ENCODE data around the gene CD2. TPM values are rescaled to one million over a fixed set of nuclear protein-coding genes. Genes with fewer than 3 reads are reported as not detected.

Gene CD2
- total and polyA plus RNA-seq, 2 donors (not counting 3 experiments of a cell fraction or from before 2014, with no cell fraction given) = not detected

- ChIA-PET CTCF (interaction anchor here (1.0 to 3.1 kb wide), 2 partner anchors 17 to 125 kb away, joined by 3 to 12 read pairs; no protein-coding TSS in a partner anchor), POLR2A (no interaction called here)
- Histone ChIP-seq H3K9ac (replicated peaks; ENCODE audit: extremely low read depth, insufficient read depth, low read length) (no peak overlapping the region), H3K4me2 (ENCODE audit: insufficient read depth, low read length) (peak overlapping the region; percentile 17), H2AFZ (ENCODE audit: low read depth, low read length) (peak overlapping the region; percentile 29), H4K20me1 (replicated peaks; ENCODE audit: control insufficient read depth, extremely low read depth, insufficient read depth, low read length) (no peaks in the 10 kb centered on the region), H3K36me3 (ENCODE audit: control insufficient read depth in 2 of 2, extremely low read depth in 1 of 2, insufficient read depth in 2 of 2, low read length in 2 of 2) (no peaks in the 10 kb centered on the region), H3K9me1 (replicated peaks; ENCODE audit: control insufficient read depth, extremely low read depth, insufficient read depth, low read length) (no peaks in the 10 kb centered on the region), H3K9me3 (replicated peaks; ENCODE audit: control insufficient read depth, insufficient read depth, low read length) (no peaks in the 10 kb centered on the region), H3K27me3 (ENCODE audit: control insufficient read depth in 2 of 2, insufficient read depth in 2 of 2, low read length in 2 of 2) (no peaks in the 10 kb centered on the region), H3K4me3 (replicated peaks in 1 of 3; ENCODE audit: insufficient read depth in 1 of 3, low read depth in 1 of 3, low read length in 3 of 3) (no peak overlapping the region), H3K4me1 (ENCODE audit: control insufficient read depth, extremely low read depth, insufficient read depth, low read length) (peaks cover 8% of the 10 kb centered on the region), H3K79me2 (ENCODE audit: control insufficient read depth, insufficient read depth, low read length) (no peaks in the 10 kb centered on the region), H3K27ac (ENCODE audit: insufficient read depth, low read depth, low read length) (no peak overlapping the region)
- TF ChIP-seq MYC (IDR thresholded peaks at IDR 0.05; ENCODE audit: low read depth, low read length) (no peak), POLR2AphosphoS5 (IDR thresholded peaks at IDR 0.05; ENCODE audit: insufficient read depth, low read depth, low read length) (no peak), EZH2 (IDR thresholded peaks at IDR 0.05; ENCODE audit: borderline replicate concordance, low read depth, low read length, severe bottlenecking) (no peak), POLR2A (IDR thresholded peaks at IDR 0.05; ENCODE audit: low read depth, low read length) (no peak), CTCF (IDR thresholded peaks at IDR 0.05; ENCODE audit: extremely low read depth in 1 of 2, insufficient read depth in 1 of 2, low read depth in 1 of 2, low read length in 2 of 2) (no peak), JUN (IDR thresholded peaks at IDR 0.05; ENCODE audit: borderline replicate concordance, insufficient read depth, insufficient read length, low read depth) (no peak), GATA2 (IDR thresholded peaks at IDR 0.05; ENCODE audit: insufficient read depth, insufficient read length, low read depth, low read length) (peak; percentile 56), FOS (IDR thresholded peaks at IDR 0.05; ENCODE audit: borderline replicate concordance, insufficient read depth, low read length) (no peak), MAX (IDR thresholded peaks at IDR 0.05; ENCODE audit: insufficient read depth, insufficient read length) (no peak)
- no peak for FAIRE-seq
- peak; percentile 4 for DNase-seq (ENCODE audit: low read depth, low spot score)
- dilution Hi-C loops (cut with MboI; ENCODE audit: extremely low pct_ligation_motif_present, low sequenced_read_pairs) (no loop called here), intact Hi-C loops (cut with micrococcal nuclease) (loop anchor here (5.0 kb wide), 1 partner anchor 406 kb away; no protein-coding TSS in a partner anchor)
- BruUV-seq (replicated peaks) = no TSS peak
These were observed 33.2 kb upstream of the CD2 start for GRCh38 chr1:116721039-116721405.
